ENCODE results near the gene RABAC1.
"Not testable (repeated sequence)": the region's sequence is repeated elsewhere in the genome, so short reads cannot be mapped to it uniquely, and the experiment has no call there.

The RABAC1 gene

DNA sequence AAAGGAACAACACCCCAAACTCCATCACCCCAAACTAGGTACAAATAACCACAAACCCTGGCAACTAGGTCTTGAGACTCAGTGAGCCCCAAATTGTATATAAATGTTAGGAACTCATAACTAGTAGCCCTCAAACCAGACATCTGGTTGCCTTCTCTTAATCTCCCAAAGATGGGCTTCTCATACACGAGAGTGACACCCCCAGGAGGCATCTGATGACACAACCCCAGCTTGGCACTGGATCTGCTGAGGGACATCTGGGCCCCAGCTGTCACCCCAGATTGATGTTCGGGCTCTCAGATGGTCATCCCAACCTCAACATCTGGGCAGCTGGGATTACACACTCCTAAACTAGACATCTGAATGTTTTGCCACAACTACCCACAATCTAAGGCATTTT lies 14.8 kb downstream of the RABAC1 start:
- no peak for DNase-seq

- DNase-seq, result no peak
Observed at GRCh38 chr19:41941410-41942202, 17.5 kb downstream of the RABAC1 start.

DNA sequence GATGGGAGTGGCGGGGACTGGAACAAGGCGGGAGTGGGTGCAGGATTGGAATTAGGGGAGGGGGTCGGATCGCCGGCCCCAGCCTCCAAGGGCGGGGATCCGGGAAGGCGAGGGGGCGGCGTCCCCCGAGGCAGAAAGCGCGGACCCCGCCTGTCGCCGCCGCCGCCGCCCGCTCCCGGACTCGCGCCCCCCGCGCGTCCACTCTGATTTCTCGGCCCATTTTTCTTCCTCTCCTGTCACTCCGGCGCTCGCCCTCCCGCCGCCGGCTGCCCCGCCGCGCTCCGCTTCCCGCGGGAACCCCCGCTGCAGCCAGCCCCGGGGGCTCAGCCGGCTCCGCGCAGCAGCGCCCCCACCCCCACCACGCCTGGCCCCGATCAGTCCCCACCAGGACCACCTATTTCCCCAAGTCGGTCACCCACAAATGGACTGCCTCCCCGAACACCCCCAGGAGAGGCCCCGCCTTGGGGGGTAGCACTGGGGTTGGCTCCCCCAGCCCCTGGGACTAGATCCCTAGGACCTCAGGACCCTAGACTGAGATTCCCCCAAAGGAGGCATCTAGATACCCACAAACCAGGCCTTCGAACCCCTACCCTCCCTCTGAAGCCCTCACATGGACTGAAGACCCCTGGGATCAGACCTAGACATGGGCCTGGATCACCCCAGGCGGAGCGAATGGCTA lies 18.3 kb downstream of the RABAC1 start:
- DNase-seq, result no peak

GRCh38 chr19:41939861-41940730 lies 19.0 kb downstream of the RABAC1 start:
- DNase-seq, result no peak

DNA sequence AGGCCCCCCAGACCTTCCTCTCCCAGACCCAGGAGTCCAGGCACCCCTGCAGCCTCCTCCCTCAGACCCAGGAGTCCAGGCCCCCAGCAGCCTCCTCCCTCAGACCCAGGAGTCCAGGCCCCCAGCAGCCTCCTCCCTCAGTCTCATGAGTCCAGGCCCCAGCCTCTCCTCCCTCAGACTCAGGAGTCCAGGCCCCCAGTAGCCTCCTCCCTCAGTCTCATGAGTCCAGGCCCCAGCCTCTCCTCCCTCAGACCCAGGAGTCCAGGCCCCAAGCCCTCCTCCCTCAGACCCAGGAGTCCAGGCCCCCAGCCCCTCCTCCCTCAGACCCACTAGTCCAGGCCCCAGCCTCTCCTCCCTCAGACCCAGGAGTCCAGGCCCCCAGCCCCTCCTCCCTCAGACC lies 19.9 kb downstream of the RABAC1 start:
- not testable (repeated sequence) for DNase-seq

DNA sequence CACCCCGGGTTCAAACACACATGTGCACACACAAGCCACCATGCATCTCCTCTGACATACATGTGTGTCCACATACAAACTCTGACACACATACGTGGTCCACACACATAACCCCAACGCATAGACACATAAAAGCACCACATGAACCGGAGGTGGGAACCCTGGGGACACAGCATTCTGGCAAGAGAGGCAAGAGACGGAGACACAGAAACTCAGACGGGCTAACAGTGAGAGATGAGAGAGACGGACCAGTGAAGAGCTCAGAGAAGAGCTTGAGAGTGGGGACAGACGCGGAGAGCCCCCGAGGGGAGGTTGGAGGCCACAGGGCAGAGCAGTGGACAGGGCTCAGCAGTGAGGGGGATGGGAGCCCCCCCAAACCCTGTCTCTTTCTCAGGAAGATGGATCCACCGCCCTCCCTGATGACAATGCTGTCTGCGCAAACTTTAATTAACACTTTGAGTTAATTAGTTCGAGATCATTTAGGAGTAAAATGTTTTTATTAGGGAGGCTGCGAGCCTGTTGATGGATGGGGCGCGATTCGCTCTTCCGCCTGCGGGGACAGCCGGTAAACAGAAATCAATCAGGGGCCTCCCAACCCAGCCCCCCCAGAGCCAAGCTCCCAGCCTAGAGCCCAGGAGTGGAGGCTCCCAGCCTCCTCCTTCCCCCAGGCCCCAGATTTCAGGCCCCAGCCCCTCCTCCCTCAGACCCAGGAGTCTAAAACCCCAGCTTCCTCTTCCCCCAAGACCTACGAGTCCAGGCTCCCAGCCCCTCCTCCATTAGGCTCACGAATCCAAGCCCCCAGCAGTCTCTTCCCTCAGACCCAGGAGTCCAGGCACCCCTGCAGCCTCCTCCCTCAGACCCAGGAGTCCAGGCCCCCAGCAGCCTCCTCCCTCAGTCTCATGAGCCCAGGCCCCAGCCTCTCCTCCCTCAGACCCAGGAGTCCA lies 21.3 kb downstream of the RABAC1 start:
- no peak for DNase-seq

GRCh38 chr19:41936961-41937360 lies 22.2 kb downstream of the RABAC1 start:
- no peak for DNase-seq

DNA sequence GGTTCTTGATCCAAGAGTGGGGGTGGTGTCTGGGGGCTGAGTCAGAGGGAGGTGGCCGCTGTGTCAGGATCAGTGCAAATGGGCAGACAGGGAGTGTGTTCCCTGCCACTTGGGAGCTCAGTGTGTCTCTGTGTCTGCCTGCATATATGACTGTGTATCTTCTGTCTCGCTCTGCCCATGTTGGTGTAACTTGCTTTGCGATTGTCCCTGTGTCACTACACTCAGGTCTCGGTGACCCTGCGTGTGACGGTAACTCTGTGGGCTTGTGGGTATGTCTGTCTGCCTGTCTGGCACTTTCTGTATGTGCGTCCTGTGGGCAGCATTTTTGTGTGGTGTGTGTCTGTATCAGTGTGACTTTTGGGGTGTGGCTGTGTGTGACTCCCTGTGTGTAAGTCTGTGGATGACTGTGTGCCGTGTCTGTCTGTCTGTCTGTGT lies 22.7 kb downstream of the RABAC1 start:
- no peak for DNase-seq

DNA sequence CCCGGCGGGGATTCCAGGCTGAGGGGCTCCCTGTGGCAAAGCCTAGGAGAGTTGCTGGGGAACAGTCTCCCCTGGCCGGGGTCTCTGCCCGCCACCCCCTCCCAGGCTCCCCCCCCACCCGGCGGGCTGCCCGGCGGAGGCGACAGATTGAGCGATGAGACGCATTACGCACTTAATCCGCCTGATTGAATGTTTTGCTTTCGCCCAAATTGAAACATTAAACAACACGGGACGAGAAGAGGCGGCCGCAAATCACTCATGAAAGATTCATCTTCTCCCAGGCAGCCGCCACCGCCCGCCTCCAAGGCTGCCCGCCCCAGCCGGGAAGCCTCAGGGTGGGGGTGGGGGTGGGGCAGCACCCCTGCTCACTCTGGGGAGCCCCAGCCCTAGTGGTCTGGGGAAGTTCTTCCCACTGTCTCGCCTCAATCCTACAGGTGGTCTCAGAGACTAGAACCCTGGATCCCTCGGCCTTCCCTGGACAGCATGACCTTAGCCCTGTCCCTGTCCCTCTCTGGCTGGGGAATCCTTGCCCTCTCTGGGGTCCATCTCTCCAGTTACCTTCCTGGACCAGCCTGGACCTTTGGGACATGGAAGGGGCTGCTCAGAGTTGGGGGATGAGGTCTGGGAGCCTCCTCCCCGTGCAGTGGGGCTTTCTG lies 23.2 kb downstream of the RABAC1 start:
- no peak for DNase-seq

- peak; percentile 53 for DNase-seq
Observed at GRCh38 chr19:41934849-41935374, 24.2 kb downstream of the RABAC1 start.

DNA sequence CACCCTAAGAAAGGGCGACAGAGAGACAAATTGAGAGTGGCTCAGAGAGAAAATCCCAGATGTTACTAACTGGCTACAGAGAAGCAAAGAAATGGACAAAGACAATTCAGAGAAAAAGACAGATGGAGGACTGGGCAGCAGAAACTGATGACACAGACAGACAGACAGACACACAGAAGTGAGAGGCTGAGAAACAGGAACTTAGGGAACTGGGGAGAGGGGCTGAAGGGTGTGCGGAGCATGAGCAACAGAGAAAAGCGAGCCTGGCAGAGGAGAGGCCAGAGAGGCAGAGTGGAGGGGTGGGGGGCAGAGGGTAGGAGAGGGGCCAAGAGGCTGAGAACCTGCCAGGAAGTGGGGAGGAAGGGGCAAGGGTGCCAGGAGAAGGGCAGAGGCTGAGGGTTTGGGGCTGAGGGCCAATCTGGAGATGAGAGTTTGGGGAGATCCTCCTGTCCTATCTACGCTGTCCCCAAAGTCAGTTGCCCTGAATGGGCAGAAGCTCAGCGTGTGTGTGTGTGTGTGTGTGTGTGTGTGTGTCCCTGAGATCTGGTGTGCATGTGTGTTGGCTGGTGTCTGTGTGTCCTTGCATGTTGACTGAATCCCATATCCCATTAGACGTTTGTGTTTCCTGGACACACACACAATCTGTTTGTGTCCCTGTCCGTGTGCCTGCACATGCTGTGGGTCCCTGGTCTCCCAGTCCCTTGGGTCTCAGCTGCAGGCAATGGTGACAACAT lies 25.3 kb downstream of the RABAC1 start:
- no peak for DNase-seq

DNA sequence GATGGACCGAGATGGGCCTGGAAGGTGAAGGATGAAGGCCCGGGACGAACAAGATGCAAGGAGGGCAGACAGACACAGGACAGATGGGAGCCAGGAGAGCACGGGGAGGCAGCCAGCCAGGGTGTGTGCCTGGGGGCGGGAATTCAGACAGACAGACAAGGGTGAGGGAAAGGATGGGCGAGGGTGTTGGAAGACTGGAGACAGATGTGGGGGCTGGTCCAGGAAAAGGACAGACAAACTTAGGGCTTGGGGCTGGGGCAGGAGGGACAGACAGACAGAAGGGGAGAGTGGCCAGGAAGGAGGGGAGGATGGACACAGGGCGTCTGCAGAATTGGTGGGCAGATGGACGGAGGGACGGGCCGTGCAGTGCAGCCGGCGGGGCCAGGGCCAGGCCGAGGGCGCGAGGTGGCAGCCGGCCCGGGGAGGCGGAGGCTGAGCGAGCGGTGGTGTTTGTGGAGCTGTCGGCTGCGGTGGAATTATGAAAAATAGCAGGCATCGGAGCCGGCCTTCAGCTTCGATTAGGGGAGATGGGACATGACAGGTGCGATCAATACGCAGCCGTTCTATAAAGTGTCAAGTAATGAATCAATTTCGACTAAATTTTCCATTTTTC lies 26.3 kb downstream of the RABAC1 start:
- DNase-seq, result no peak

DNA sequence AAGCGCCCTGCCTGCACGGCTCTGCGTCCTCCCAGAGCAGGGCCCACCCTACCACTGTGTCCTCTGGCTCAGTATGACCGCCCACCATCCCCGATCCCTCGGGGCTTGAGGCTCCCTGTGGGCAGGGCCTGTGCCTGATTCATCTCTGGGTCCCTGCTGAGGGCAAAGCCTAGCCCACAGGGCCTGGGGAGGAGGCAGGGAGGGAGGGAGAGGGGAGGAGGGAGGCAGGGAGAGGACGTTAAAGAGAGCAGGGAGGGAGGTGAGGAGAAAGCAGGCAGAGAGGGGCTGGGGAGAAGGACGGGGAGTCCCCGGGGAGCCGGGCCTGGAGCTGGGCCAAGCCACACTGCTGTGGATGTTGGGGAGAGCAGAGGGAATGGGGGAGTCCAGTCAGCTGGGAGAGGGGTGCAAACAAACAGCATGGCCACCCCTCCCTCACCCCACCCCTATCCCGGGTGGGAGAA lies 26.8 kb downstream of the RABAC1 start:
- no peak for DNase-seq

GRCh38 chr19:41930926-41931592 lies 28.1 kb downstream of the RABAC1 start:
- DNase-seq, result no peak

GRCh38 chr19:41930322-41930722 lies 28.8 kb downstream of the RABAC1 start:
- DNase-seq, result no peak

DNA sequence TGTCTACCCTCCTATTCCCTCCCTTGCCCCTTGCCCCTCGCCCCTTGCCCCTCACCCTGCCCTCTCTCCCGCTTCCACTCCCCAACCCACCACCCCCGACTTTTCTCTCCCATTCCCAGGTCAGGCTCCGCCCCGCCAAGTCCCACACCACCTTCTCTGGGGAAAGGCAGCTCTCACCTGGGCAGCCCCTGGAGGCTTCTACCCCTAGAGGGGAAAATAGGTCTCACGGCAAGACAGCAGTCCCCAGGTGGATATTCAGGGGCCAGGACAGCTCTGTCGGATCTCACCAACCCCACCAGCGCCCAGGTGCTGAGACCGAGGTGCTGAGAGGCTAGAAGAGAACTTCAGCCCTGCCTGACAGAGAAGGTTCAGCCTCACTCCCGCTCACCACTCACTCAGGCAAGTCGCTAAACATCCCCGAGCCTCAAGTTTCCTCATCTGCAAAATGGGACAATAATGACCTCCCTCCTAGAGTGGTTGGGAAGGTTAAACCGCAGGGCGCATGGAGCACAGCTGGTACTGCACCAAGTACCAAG lies 29.5 kb downstream of the RABAC1 start:
- no peak for DNase-seq

DNA sequence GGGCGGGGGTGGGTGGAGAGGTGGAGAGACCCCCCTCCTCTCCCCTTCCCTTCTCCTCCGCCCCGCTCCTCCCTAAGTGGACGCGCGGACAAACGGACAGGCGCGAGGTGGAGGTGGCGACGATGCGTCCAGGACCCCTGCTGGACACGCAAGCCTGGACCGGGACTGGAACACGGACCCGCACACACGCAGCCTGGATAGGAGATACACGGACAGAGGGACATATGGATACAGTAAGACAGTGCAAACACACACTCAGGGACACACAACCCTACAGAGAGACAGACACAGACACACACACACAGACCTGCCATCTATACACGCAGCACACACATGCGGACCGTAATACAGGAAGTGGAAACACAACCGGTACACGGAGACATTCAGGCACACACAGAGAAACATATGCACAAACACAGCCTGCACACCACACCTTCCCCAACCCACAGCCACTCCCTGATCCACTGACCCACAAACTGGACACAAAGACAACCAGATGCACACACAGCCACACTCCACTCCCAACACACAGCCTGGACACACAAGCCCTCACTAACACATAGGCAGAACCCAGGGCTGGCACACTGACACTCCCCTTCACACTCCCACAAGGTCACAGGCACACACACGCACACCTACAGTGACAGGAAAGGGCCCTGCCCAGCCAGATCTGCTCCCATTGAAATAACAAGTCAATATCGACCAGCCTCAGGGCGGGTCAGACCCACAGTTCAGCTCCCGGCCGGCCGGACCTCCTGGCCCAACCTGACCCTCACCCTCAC lies 30.2 kb downstream of the RABAC1 start:
- DNase-seq, result no peak

- DNase-seq, result no peak
Observed at GRCh38 chr19:41928221-41928683, 30.9 kb downstream of the RABAC1 start, which contains the start of gene ERFL. Gene ERFL, minus strand, starts transcription at chr19:41928449. Its CDS starts 15,530 bp downstream, at chr19:41912919.

Measured in NCI-H526 treated with DMSO at 0.1 percent for 48 hours (cell line).